ENCODE data around the gene TLL2. TPM values are rescaled to one million over a fixed set of nuclear protein-coding genes. Genes with fewer than 3 reads are reported as not detected.

Gene TLL2
- total and polyA plus RNA-seq, 2 of the 4 experiments (the other 2 are of a cell fraction) = under 0.01 to 0.05 TPM

DNA sequence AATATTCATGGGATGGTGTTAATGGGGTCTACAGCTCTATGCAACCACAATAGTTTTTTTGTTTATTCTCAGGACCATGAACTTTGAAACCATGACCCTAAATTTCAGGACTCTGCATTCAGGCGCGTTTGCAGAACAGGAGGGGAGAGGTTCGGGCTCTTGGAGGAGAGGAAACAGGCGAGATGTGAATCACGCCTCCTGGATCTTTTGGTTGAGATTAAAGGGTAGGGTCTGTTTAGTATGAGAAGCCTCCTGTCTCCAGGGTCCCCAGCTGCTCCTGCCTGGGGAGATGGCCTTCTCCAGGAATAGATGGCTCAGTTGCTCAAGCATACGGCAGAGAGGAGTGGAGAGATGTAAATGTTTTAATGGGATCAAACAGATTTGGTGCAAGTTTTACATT lies 18.2 kb downstream of the TLL2 start:
- Histone ChIP-seq H4K20me1 (ENCODE audit: insufficient read depth, low read length) (no peaks in the 10 kb centered on the region), H3K14ac (replicated peaks; ENCODE audit: low read depth, low read length) (no peak overlapping the region), H3K4ac (ENCODE audit: low read depth, low read length) (no peak overlapping the region), H3K27me3 (ENCODE audit: control insufficient read depth, insufficient read depth, low read length) (peaks cover 2% of the 10 kb centered on the region), H3K79me1 (ENCODE audit: low read depth in 1 of 2, low read length in 2 of 2) (no peaks in the 10 kb centered on the region), H3K9me3 (ENCODE audit: control insufficient read depth, insufficient read depth, low read length) (no peaks in the 10 kb centered on the region), H3K23ac (ENCODE audit: low read depth, low read length) (no peak overlapping the region), H3K9me1 (ENCODE audit: insufficient read depth, low read length) (no peaks in the 10 kb centered on the region), H3K9ac (ENCODE audit: low read depth, low read length) (no peak overlapping the region), H3K4me1 (ENCODE audit: control insufficient read depth, insufficient read depth, low read length) (no peaks in the 10 kb centered on the region), H4K5ac (ENCODE audit: low read depth, low read length) (no peak overlapping the region), H3K18ac (ENCODE audit: low read depth, low read length) (no peak overlapping the region), H2BK15ac (ENCODE audit: low read depth, low read length) (no peak overlapping the region), H4K91ac (ENCODE audit: insufficient read depth, low read depth, low read length) (no peak overlapping the region), H3K56ac (ENCODE audit: extremely low read depth, insufficient read depth, low read length) (no peak overlapping the region), H3K4me3 (ENCODE audit: insufficient read depth, low read depth, low read length) (no peak overlapping the region), H2AFZ (replicated peaks; ENCODE audit: low read length, poor library complexity) (no peak overlapping the region), H3K36me3 (ENCODE audit: control insufficient read depth, insufficient read depth, low read length) (no peaks in the 10 kb centered on the region), H2BK120ac (ENCODE audit: low read depth, low read length) (no peak overlapping the region), H2AK9ac (replicated peaks; ENCODE audit: low read depth, low read length, poor library complexity) (no peak overlapping the region), H2BK5ac (ENCODE audit: low read depth, low read length, poor library complexity, severe bottlenecking) (no peak overlapping the region), H2BK20ac (ENCODE audit: low read depth, low read length) (no peak overlapping the region), H2AK5ac (ENCODE audit: low read depth, low read length) (no peak overlapping the region), H3K27ac (ENCODE audit: insufficient read depth, low read length) (no peak overlapping the region), H3K4me2 (ENCODE audit: low read depth, low read length) (no peak overlapping the region), H4K8ac (ENCODE audit: low read depth in 2 of 2, low read length in 2 of 2) (no peak overlapping the region)
- ATAC-seq (ENCODE audit: low read depth) (no peak), DNase-seq (no peak)
- POLR2A ChIA-PET (ENCODE audit: unreplicated experiment) = no interaction called here
- dilution Hi-C loops (cut with HindIII; ENCODE audit: low sequenced_read_pairs, unreplicated experiment) (no loop called here), in situ Hi-C loops (cut with MboI; ENCODE audit: low sequenced_read_pairs) (no loop called here), intact Hi-C loops (cut with micrococcal nuclease) (no loop called here)
- TF ChIP-seq FOS (IDR thresholded peaks at IDR 0.05; ENCODE audit: low read depth, low read length) (no peak), SMC3 (IDR thresholded peaks at IDR 0.05; ENCODE audit: low read depth, low read length) (no peak), CHD1 (IDR thresholded peaks at IDR 0.05; ENCODE audit: low read depth, low read length) (no peak), RFX5 (IDR thresholded peaks at IDR 0.05; ENCODE audit: low read depth, low read length) (no peak), POLR2A (IDR thresholded peaks at IDR 0.05; ENCODE audit: low read depth, low read length) (no peak), BHLHE40 (IDR thresholded peaks at IDR 0.05; ENCODE audit: low read depth, low read length) (no peak), CEBPB (IDR thresholded peaks at IDR 0.05; ENCODE audit: low read depth, low read length) (no peak), MXI1 (IDR thresholded peaks at IDR 0.05; ENCODE audit: borderline replicate concordance, low read depth, low read length) (no peak), NFE2L2 (IDR thresholded peaks at IDR 0.05; ENCODE audit: low read depth, low read length) (no peak), MAZ (IDR thresholded peaks at IDR 0.05; ENCODE audit: borderline replicate concordance, low read depth, low read length) (no peak), RAD21 (IDR thresholded peaks at IDR 0.05; ENCODE audit: low read length) (no peak), CTCF (conservative IDR thresholded peaks at IDR 0.05; ENCODE audit: low read depth, low read length) (no peak), RCOR1 (IDR thresholded peaks at IDR 0.05; ENCODE audit: insufficient replicate concordance, low read length) (no peak)
- TF ChIP-seq, protein P1, sequence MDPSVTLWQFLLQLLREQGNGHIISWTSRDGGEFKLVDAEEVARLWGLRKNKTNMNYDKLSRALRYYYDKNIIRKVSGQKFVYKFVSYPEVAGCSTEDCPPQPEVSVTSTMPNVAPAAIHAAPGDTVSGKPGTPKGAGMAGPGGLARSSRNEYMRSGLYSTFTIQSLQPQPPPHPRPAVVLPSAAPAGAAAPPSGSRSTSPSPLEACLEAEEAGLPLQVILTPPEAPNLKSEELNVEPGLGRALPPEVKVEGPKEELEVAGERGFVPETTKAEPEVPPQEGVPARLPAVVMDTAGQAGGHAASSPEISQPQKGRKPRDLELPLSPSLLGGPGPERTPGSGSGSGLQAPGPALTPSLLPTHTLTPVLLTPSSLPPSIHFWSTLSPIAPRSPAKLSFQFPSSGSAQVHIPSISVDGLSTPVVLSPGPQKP (IDR thresholded peaks at IDR 0.05; ENCODE audit: borderline replicate concordance, low read depth, low read length) = no peak
- TF ChIP-seq, protein P2, sequence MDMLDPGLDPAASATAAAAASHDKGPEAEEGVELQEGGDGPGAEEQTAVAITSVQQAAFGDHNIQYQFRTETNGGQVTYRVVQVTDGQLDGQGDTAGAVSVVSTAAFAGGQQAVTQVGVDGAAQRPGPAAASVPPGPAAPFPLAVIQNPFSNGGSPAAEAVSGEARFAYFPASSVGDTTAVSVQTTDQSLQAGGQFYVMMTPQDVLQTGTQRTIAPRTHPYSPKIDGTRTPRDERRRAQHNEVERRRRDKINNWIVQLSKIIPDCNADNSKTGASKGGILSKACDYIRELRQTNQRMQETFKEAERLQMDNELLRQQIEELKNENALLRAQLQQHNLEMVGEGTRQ (IDR thresholded peaks at IDR 0.05; ENCODE audit: low read depth, low read length) = no peak
- 43% methylated on average over 1 of the region's 6 CpGs; no CpG with 5 or more reads in 1 of the 2 experiments for WGBS, 2 experiments (ENCODE audit: extremely low coverage in 2 of 2, insufficient read length in 1 of 2)
- BruUV-seq (replicated peaks) = no TSS peak
- CTCF ChIA-PET = no interaction called here
